K562 (cell line): ENCODE data around the gene HPCA.

Source experiments
- HCFC1 ChIP-seq: IDR thresholded peaks from 2 replicates; pipeline ENCODE4 v1.6.1; 2012; ENCODE audit warnings: low read depth, low read length, improper control_type of control experiment
- POU5F1 ChIP-seq: fragments of 150-350 bp; IDR thresholded peaks from 2 replicates; pipeline ENCODE4 v1.6.1; 2014; ENCODE audit warnings: borderline replicate concordance, low read length, low read depth, mild to moderate bottlenecking; ENCODE audit not compliant: partially characterized antibody

DNA sequence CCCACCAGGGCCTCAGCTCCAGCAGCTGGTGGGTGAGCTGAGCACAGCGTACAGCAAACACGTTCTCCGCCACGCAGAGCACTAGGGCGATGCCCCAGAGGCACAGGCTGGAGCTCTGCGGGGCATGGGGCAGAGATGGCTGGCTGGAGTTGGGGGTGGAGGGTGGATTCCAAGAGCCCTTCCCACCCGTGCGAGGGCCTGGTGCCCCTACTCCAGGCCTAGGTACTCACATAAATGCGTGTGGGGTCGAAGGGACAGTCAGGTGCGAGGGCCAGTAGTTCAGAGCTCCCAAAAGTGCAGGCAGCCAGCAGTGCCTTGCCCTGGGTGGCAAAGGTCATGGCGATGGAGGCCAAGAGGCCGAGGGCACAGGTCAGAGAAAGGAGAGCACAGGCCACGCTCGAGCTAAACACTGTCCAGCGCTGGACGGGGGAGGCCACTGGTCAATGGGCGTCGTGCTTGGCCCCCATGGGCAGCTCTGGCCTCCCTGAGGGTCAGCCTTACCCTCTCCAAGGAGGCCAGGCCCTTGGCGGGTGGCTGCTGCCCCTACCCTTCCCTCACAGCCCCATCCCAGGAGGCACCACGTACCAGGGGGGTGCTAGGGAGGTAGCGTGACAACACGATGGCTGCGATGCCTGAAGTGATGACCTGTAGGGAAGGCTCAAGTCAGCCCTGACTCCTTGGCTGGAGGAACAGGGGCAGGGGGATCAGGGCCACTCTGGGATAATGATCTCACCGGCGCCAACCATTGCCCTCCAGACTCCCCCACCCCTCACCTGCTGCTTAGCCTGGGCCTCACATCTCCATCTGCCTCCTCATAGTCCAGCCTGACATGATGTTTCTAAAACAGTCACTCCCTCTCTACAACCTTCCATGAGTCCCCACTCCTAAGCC, 9.3 kb downstream of the HPCA start:
- TF ChIP-seq HCFC1 (no peak), POU5F1 (no peak)
